BJ (cell line): ENCODE results near the gene C6orf89. TPM values are rescaled to one million over a fixed set of nuclear protein-coding genes. Genes with fewer than 3 reads are reported as not detected.

Source experiments
- CTCF ChIA-PET: fragments of 350-600 bp; formaldehyde crosslinking; extraction: SDS; loops from one replicate; lab custom pipeline; 2021; ENCODE audit warnings: antibody characterized with exemption, inconsistent platforms; lab: Yijun Ruan, JAX
- POLR2A ChIA-PET: fragments of 300-600 bp; sonication (Branson Sonifier 250); formaldehyde crosslinking; extraction: SDS; loops from one replicate; lab custom pipeline; 2021; ENCODE audit warnings: antibody characterized with exemption; lab: Charles Lee
- DNase-seq: peaks from one replicate; pipeline ENCODE4 v3.0.0-alpha.2; 2011; ENCODE audit warnings: low read depth
- H3K27me3 ChIP-seq: 2 replicates; pipeline ENCODE4 v1.6.0; 2011; ENCODE audit warnings: low read length; ENCODE audit not compliant: control insufficient read depth, insufficient read depth
- H3K36me3 ChIP-seq: 2 replicates; pipeline ENCODE4 v1.5.1; 2011; ENCODE audit warnings: low read length; ENCODE audit not compliant: control insufficient read depth, insufficient read depth
- H3K4me3 ChIP-seq: 2 replicates; pipeline ENCODE4 v1.5.1; 2011; ENCODE audit warnings: low read depth, mild to moderate bottlenecking, control low read depth, low read length
- polyA plus RNA-seq: library from polyadenylated mRNA; depleted of rRNA; stranded (reverse); fragments of >200 nt; gene quantifications from 2 replicates; pipeline ENCODE4 v1.2.3, GENCODE V29; 2011
- TF ChIP-seq, protein P1 (sequence below): IDR thresholded peaks from 2 replicates; pipeline ENCODE4 v1.5.1; 2011; ENCODE audit warnings: low read depth, mild to moderate bottlenecking, control low read depth, inconsistent platforms, low read length, moderate library complexity; ENCODE audit not compliant: insufficient read depth

The C6orf89 gene
- polyA plus RNA-seq, 1 experiment = 66.0 TPM

DNA sequence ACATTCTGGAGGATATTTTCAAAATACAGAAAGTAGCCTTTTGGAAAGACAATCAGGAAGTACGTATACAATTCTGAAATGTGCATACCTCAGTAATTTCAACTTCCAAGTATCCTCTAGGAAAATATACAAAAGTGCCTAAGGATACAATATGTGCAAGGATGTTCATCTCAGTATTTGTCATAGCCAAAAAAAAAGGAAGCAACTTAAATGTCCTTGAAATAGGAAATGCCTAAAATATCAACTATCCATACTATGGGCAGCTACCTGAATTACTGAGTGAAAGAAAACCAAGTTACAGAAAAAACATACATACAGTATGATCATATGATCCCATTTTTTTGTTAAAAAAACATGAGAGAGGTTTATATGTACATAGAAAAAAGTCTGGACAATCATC, 12.6 kb upstream of the C6orf89 start:
- no peak for DNase-seq
- no peaks in the 10 kb centered on the region for H3K27me3 ChIP-seq
- ChIA-PET CTCF (interaction anchor here (0.7 to 5.0 kb wide), 7 partner anchors 9 to 145 kb away, joined by 3 to 40 read pairs (median 20); partner anchors contain the start of gene C6orf89), POLR2A (interaction anchor here (0.6 kb wide), 1 partner anchor 38 kb away, joined by 3 read pairs; no protein-coding TSS in a partner anchor)
- H3K4me3 ChIP-seq = no peak overlapping the region
- H3K36me3 ChIP-seq = no peaks in the 10 kb centered on the region
- TF ChIP-seq, protein P1, sequence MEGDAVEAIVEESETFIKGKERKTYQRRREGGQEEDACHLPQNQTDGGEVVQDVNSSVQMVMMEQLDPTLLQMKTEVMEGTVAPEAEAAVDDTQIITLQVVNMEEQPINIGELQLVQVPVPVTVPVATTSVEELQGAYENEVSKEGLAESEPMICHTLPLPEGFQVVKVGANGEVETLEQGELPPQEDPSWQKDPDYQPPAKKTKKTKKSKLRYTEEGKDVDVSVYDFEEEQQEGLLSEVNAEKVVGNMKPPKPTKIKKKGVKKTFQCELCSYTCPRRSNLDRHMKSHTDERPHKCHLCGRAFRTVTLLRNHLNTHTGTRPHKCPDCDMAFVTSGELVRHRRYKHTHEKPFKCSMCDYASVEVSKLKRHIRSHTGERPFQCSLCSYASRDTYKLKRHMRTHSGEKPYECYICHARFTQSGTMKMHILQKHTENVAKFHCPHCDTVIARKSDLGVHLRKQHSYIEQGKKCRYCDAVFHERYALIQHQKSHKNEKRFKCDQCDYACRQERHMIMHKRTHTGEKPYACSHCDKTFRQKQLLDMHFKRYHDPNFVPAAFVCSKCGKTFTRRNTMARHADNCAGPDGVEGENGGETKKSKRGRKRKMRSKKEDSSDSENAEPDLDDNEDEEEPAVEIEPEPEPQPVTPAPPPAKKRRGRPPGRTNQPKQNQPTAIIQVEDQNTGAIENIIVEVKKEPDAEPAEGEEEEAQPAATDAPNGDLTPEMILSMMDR = no peak

DNA sequence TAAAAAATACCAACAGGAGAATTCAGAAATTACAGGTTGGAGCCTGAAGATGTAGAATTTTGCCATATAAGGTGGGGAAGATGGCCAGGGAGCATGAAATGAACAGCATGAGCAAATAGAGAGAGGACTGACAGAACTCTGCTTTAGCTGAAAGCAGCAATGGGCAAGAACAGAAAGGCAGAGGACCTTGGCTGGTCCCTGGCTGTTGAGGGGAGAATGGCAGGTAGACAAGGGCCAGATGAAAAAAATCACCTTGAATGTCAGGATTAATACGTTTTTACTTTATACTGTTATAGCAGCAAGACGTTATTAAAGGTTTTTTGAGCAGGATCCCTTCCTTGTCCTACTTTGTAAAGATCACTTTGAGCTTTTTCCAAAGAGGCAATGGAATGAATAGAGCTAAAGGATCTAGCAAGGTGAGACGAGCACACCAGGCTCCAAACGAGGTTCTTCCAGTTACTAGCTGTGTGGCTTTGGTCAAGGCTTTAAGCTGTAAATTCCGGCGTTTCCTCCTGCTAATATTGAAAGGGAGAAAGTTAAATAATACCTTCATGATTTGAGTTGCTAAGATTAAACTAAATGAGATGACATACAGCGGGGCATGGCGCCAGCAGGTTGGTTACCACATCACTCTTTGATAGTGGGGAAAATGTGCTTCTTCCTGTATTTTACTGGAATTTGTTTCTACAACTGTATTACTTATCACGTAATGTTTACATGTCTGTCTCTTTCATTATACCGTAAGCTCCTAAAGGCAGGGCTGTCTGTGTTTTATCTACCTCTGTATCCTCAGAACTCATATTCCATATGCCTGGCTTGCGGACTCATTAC, 11.9 kb upstream of the C6orf89 start:
- H3K4me3 ChIP-seq = peak overlapping the region; percentile 55
- no peaks in the 10 kb centered on the region for H3K36me3 ChIP-seq
- POLR2A ChIA-PET = no interaction called here
- CTCF ChIA-PET = interaction anchor here (1.1 to 5.0 kb wide), 12 partner anchors 9 to 259 kb away, joined by 3 to 40 read pairs (median 4); partner anchors contain the start of gene C6orf89
- H3K27me3 ChIP-seq = no peaks in the 10 kb centered on the region
- no peak for DNase-seq
- TF ChIP-seq, protein P1 = 0 out of 2 replicates have a peak, but pooled peaks have one; percentile 19

DNA sequence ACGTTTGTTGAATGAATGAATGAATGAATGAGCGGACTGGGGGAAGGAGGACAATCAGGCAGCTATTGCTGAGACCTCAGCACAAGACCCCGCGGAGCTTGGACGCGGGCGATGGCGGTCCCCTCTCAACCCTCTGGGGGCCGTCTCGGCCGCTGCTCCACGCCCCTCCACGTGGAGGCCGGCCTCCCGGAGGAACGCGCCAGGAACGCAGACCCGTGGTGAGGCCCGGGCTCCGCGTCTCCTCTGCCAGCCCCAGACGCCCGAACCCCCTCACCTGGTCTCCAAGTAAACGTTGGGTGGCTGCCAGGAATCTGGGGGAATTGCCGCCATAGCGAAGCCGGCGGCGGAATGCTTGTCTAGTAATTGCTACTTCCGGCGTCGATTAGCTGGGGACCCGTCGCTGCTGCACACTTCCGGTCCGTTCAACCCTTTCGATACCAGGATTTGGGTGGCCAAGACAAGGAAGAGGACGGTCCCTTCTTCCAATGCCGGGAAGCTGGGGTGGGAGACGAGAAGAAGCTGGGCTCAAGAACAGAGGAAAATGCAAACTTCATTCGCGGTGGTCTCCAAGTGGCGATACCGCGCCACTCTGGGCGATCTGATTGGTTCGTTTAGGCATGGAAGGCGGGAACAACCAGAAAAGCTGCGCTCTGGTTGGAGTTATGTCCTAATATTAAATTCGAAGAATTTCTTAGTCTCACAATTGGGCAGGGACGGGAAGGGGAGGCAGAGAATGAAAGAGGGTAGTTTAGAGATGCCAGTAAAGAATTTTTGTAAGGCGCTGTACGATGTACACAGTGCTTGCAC, 11.1 kb upstream of the C6orf89 start, which contains the start of gene PPIL1:
PPIL1 (minus strand) TSS at position 361 of the 807 bp plus-strand sequence; CDS start at position 330, 31 bp downstream.
- POLR2A ChIA-PET = interaction anchor here (0.6 to 1.1 kb wide), 2 partner anchors 23 to 111 kb away, joined by 3 read pairs; partner anchors contain the start of gene MTCH1
- no peaks in the 10 kb centered on the region for H3K36me3 ChIP-seq
- no peak for DNase-seq
- TF ChIP-seq, protein P1 = no peak
- no peaks in the 10 kb centered on the region for H3K27me3 ChIP-seq
- peak within 1 kb of the TSS; percentile 55 for H3K4me3 ChIP-seq
- CTCF ChIA-PET = interaction anchor here (0.6 to 5.0 kb wide), 17 partner anchors 8 to 260 kb away, joined by 3 to 40 read pairs (median 4); partner anchors contain the start of gene C6orf89

DNA sequence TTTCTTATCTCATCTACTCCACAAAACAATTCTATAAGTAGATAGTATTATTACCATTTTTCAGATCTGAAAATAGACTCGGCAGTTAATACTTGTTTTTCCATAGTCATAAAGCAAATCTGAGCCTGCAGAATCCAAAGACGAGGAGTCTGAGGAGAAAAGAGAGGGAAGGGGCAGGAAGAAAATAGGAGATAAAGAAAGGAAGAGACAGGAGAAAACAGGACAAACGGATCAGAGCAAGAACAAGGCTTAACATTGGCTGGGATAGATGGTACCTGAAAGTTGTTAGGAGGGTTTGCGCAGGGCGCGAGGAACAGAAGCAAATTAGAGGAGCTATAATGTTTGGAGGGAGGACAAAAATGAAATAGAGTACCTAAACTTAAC, 10.5 kb upstream of the C6orf89 start:
- ChIA-PET CTCF (interaction anchor here (0.6 to 5.0 kb wide), 15 partner anchors 8 to 260 kb away, joined by 3 to 40 read pairs (median 4); partner anchors contain the start of gene C6orf89), POLR2A (interaction anchor here (0.6 to 1.1 kb wide), 2 partner anchors 24 to 111 kb away, joined by 3 read pairs; partner anchors contain the start of gene MTCH1)
- DNase-seq = no peak
- H3K27me3 ChIP-seq = no peaks in the 10 kb centered on the region
- H3K4me3 ChIP-seq = peak overlapping the region; percentile 55
- TF ChIP-seq, protein P1 = no peak
- no peaks in the 10 kb centered on the region for H3K36me3 ChIP-seq
